H1 (cell line): ENCODE data around the gene HIPK2. TPM values are rescaled to one million over a fixed set of nuclear protein-coding genes. Genes with fewer than 3 reads are reported as not detected.

Source experiments
- BRCA1 ChIP-seq: IDR thresholded peaks from 2 replicates; pipeline ENCODE4 v1.6.1; 2012; ENCODE audit warnings: low read depth, low read length, improper control_type of control experiment
- EGR1 ChIP-seq: IDR thresholded peaks from 2 replicates; pipeline ENCODE4 v1.6.1; 2011; ENCODE audit warnings: low read depth, low read length, borderline replicate concordance
- JUN ChIP-seq: IDR thresholded peaks from 2 replicates; pipeline ENCODE4 v1.6.1; 2011; ENCODE audit warnings: low read depth, mild to moderate bottlenecking, improper control_type of control experiment, low read length
- MAFK ChIP-seq: IDR thresholded peaks from 2 replicates; pipeline ENCODE4 v1.6.1; 2012; ENCODE audit warnings: low read depth, mild to moderate bottlenecking, improper control_type of control experiment, low read length
- NRF1 ChIP-seq: IDR thresholded peaks from 2 replicates; pipeline ENCODE4 v1.6.1; 2011; ENCODE audit warnings: mild to moderate bottlenecking, low read depth, low read length, improper control_type of control experiment
- PHF8 ChIP-seq: fragments of 200-600 bp; sonication (generic); conservative IDR thresholded peaks from 2 replicates; pipeline ENCODE4 v1.7.1; 2012; ENCODE audit warnings: low read depth, mild to moderate bottlenecking, inconsistent platforms, low read length, moderate library complexity
- SP2 ChIP-seq: IDR thresholded peaks from 2 replicates; pipeline ENCODE4 v1.6.1; 2012; ENCODE audit warnings: mild to moderate bottlenecking, low read length, inconsistent platforms
- SRF ChIP-seq: IDR thresholded peaks from 2 replicates; pipeline ENCODE4 v1.6.1; 2011; ENCODE audit warnings: mild to moderate bottlenecking, low read depth, low read length, moderate library complexity
- polyA plus RNA-seq, 7 experiments: library from polyadenylated mRNA; depleted of rRNA in 3 of 7; stranded (reverse) in 5 of 7; unstranded in 2 of 7; fragments of >200 nt in 5 of 7; fragments of 200-250 nt in 2 of 7; gene quantifications; 1 replicate in 5 of 7; 2 replicates in 1 of 7; 4 replicates in 1 of 7; pipeline versions ENCODE4 v1.2.1 to v1.2.3, GENCODE V29; 2011 to 2013; ENCODE audit warnings: missing spikeins in 2 of 7, mixed read lengths in 2 of 7
- total RNA-seq: library from RNA; stranded (reverse); fragmentation: NEBNext Ultra II Directional; extraction: Animal tissue kit (Norgen Biotek cat#: 25700); gene quantifications from 2 replicates; pipeline ENCODE4 v1.2.1, GENCODE V29; 2021
- TF ChIP-seq, protein P1 (sequence below): IDR thresholded peaks from 2 replicates; pipeline ENCODE4 v1.6.1; 2011; ENCODE audit warnings: low read depth, mild to moderate bottlenecking, low read length; ENCODE audit not compliant: insufficient read depth

The HIPK2 gene
- total and polyA plus RNA-seq, 2 of the 8 experiments (the other 6 are each of a cell fraction or from before 2014, with no cell fraction given), result 8.3 to 24.3 TPM

- no peak for TF ChIP-seq SRF
- no peak for TF ChIP-seq MAFK
- TF ChIP-seq, protein P1, sequence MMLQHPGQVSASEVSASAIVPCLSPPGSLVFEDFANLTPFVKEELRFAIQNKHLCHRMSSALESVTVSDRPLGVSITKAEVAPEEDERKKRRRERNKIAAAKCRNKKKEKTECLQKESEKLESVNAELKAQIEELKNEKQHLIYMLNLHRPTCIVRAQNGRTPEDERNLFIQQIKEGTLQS, result no peak
- no peak for TF ChIP-seq EGR1
- no peak for TF ChIP-seq BRCA1
- no peak for TF ChIP-seq NRF1
- no peak for TF ChIP-seq JUN
- no peak for TF ChIP-seq SP2
- no peak for TF ChIP-seq PHF8
These were observed 114.1 kb downstream of the HIPK2 start (continued) for GRCh38 chr7:139663608-139664177.
